GM12878 (cell line): ENCODE measurements around the gene FAM25G.

Source experiments
- EP300 ChIP-seq, 2 experiments: fragments of 150-350 bp in 1 of 2; IDR thresholded peaks; 2 replicates each; pipeline ENCODE4 v1.6.1; 2011 to 2012; ENCODE audit warnings: low read depth in 2 of 2, low read length in 2 of 2, borderline replicate concordance in 1 of 2, improper control_type of control experiment in 1 of 2, inconsistent platforms in 1 of 2; ENCODE audit not compliant: control insufficient read depth in 1 of 2
- MAX ChIP-seq: IDR thresholded peaks from 2 replicates; pipeline ENCODE4 v1.6.1; 2012; ENCODE audit warnings: low read depth, low read length, improper control_type of control experiment
- POLR2A ChIP-seq: IDR thresholded peaks from 2 replicates; pipeline ENCODE4 v1.6.1; 2011; ENCODE audit warnings: low read depth, mild to moderate bottlenecking, low read length
- YY1 ChIP-seq: IDR thresholded peaks from 2 replicates; pipeline ENCODE4 v1.6.1; 2011; ENCODE audit warnings: low read depth, mild to moderate bottlenecking, low read length

DNA sequence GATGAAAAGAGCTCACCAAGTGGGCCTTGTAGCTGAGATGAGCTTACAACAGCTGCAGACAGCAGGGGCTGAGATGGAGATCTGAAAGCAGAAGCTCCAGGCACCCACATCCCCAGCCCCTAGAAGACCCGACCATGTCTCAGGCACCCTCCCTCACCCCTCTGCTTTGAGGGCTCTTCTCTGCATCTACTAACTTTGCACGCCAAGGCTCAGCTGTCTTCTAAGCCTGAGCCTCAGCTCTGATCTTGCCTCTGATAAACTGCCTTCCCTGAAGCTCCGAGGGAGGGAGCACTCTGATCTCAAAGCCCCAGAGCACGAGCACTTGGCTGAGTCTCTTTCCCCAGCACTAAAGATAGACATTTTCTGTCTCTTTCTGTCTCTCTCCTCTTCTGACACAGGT, 49.6 kb downstream of the FAM25G start:
- TF ChIP-seq EP300 (IDR thresholded peaks at IDR 0.05; ENCODE audit: borderline replicate concordance in 1 of 2, control insufficient read depth in 1 of 2, low read depth in 2 of 2, low read length in 2 of 2) (no peak), POLR2A (no peak), YY1 (no peak), MAX (no peak)
